ENCODE results near the gene GPRC5C.

The GPRC5C gene

DNA sequence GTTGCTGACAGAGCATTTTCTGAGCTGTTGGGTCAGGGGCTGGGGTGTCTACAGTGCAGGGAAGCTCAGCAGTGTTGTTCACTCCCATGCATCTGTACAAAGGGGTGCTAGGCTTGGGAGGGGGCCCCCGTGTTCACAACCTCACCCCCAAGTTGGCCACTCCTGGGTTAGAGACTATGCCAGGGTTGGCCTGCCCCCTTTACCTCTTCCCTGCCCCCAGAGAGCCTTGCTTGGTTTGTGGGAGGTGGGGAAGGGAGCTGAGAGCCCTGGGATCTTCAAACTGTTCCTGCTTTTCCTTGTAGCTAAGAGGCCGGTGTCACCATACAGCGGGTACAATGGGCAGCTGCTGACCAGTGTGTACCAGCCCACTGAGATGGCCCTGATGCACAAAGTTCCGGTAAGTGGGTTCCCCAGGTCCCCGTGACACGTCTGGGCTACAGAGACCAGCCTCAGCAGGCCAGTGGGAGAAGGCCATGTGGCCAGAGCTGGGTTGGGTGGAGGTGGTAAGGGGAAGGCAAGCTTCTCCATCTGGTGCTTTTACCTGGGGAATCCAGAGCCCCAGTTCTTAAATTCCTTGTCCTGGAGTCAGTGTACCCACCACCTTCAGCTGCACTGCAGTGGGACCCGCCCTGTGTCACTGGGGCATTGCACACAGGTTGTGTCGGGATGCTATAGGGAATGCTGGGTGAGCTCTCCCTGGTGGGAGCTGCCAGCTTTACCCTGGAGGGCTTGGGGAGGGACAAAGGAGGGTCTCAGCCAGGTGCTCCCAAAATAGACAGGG is 11.8 kb downstream of the GPRC5C start:
- Histone ChIP-seq H3K27me3 (ENCODE audit: insufficient read depth, poor library complexity, severe bottlenecking) (no peaks in the 10 kb centered on the region), H3K4me3 (replicated peaks; ENCODE audit: insufficient read depth, low read length) (no peak overlapping the region), H3K27ac (replicated peaks) (peak overlapping the region; percentile 86)
- TF ChIP-seq GABPA (IDR thresholded peaks at IDR 0.05; ENCODE audit: low read depth) (no peak), SPI1 (IDR thresholded peaks at IDR 0.05; ENCODE audit: borderline replicate concordance, low read depth) (no peak), POLR2AphosphoS5 (IDR thresholded peaks at IDR 0.05; ENCODE audit: low read depth) (no peak)
- TF ChIP-seq, protein P1, sequence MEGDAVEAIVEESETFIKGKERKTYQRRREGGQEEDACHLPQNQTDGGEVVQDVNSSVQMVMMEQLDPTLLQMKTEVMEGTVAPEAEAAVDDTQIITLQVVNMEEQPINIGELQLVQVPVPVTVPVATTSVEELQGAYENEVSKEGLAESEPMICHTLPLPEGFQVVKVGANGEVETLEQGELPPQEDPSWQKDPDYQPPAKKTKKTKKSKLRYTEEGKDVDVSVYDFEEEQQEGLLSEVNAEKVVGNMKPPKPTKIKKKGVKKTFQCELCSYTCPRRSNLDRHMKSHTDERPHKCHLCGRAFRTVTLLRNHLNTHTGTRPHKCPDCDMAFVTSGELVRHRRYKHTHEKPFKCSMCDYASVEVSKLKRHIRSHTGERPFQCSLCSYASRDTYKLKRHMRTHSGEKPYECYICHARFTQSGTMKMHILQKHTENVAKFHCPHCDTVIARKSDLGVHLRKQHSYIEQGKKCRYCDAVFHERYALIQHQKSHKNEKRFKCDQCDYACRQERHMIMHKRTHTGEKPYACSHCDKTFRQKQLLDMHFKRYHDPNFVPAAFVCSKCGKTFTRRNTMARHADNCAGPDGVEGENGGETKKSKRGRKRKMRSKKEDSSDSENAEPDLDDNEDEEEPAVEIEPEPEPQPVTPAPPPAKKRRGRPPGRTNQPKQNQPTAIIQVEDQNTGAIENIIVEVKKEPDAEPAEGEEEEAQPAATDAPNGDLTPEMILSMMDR (IDR thresholded peaks at IDR 0.05; ENCODE audit: insufficient read depth, low read length), result no peak
- TF ChIP-seq, protein P2, sequence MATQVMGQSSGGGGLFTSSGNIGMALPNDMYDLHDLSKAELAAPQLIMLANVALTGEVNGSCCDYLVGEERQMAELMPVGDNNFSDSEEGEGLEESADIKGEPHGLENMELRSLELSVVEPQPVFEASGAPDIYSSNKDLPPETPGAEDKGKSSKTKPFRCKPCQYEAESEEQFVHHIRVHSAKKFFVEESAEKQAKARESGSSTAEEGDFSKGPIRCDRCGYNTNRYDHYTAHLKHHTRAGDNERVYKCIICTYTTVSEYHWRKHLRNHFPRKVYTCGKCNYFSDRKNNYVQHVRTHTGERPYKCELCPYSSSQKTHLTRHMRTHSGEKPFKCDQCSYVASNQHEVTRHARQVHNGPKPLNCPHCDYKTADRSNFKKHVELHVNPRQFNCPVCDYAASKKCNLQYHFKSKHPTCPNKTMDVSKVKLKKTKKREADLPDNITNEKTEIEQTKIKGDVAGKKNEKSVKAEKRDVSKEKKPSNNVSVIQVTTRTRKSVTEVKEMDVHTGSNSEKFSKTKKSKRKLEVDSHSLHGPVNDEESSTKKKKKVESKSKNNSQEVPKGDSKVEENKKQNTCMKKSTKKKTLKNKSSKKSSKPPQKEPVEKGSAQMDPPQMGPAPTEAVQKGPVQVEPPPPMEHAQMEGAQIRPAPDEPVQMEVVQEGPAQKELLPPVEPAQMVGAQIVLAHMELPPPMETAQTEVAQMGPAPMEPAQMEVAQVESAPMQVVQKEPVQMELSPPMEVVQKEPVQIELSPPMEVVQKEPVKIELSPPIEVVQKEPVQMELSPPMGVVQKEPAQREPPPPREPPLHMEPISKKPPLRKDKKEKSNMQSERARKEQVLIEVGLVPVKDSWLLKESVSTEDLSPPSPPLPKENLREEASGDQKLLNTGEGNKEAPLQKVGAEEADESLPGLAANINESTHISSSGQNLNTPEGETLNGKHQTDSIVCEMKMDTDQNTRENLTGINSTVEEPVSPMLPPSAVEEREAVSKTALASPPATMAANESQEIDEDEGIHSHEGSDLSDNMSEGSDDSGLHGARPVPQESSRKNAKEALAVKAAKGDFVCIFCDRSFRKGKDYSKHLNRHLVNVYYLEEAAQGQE (IDR thresholded peaks at IDR 0.05; ENCODE audit: insufficient replicate concordance, low read depth), result no peak
- no peak for DNase-seq (ENCODE audit: low read depth in 1 of 2, low spot score in 1 of 2)

DNA sequence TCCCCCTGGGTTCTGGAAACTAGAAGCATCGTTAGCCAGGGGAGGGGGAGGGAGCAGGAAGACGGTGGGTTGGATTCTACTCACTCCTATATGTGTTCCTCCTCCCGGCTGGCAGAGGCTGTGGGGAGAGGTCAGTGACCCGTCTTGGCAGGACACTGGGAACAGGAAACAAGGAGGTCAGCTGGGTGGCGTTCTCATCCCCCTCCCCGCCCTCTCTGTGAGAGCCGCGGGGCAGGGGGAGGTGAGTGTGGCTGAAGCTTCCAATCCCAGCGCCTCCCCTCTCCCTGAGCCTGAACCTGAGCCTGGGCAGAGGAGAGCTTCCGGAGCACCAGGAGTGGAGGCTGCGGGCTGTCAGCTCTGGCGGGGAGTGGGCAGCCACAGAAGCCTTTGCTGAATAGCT is 12.5 kb downstream of the GPRC5C start:
- TF ChIP-seq POLR2AphosphoS5 (IDR thresholded peaks at IDR 0.05; ENCODE audit: low read depth) (no peak), GABPA (IDR thresholded peaks at IDR 0.05; ENCODE audit: low read depth) (no peak), SPI1 (IDR thresholded peaks at IDR 0.05; ENCODE audit: borderline replicate concordance, low read depth) (no peak)
- TF ChIP-seq, protein P2 (IDR thresholded peaks at IDR 0.05; ENCODE audit: insufficient replicate concordance, low read depth), result no peak
- TF ChIP-seq, protein P1 (IDR thresholded peaks at IDR 0.05; ENCODE audit: insufficient read depth, low read length), result no peak
- H3K4me3 ChIP-seq (replicated peaks; ENCODE audit: insufficient read depth, low read length), result no peak overlapping the region

DNA sequence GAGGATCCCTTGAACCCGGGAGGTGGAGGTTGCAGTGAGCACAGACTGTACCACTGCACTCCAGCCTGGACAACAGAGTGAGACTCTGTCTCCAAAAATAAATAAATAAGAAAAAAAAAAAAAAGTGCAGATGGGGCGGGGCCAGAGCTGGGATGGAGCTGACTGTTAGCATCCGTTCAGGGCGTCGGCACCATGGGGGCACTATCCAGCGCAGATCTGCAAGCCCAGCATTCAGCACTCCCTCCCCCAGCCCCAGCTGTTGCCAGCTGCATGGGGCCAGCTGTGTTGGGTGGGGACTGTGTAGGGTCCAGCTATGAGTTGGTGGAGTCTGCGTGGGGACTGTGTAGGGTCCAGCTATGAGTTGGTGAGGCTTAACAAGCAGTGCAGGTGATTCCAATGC is 13.3 kb downstream of the GPRC5C start:
- no peak for DNase-seq (ENCODE audit: low read depth in 1 of 2, low spot score in 1 of 2)
- no peak overlapping the region for H3K27ac ChIP-seq (replicated peaks)
- no peak overlapping the region for H3K4me3 ChIP-seq (replicated peaks; ENCODE audit: insufficient read depth, low read length)
- H3K27me3 ChIP-seq (ENCODE audit: insufficient read depth, poor library complexity, severe bottlenecking), result no peaks in the 10 kb centered on the region
- TF ChIP-seq, protein P2 (IDR thresholded peaks at IDR 0.05; ENCODE audit: insufficient replicate concordance, low read depth), result no peak
- TF ChIP-seq GABPA (IDR thresholded peaks at IDR 0.05; ENCODE audit: low read depth) (no peak), SPI1 (IDR thresholded peaks at IDR 0.05; ENCODE audit: borderline replicate concordance, low read depth) (no peak), POLR2AphosphoS5 (IDR thresholded peaks at IDR 0.05; ENCODE audit: low read depth) (no peak)
- TF ChIP-seq, protein P1 (IDR thresholded peaks at IDR 0.05; ENCODE audit: insufficient read depth, low read length), result no peak

More for the DNA sequence above, 12.5 kb downstream of the GPRC5C start:
- DNase-seq (ENCODE audit: low read depth in 1 of 2, low spot score in 1 of 2), result no peak
- no peak overlapping the region for H3K27ac ChIP-seq (replicated peaks)
- no peaks in the 10 kb centered on the region for H3K27me3 ChIP-seq (ENCODE audit: insufficient read depth, poor library complexity, severe bottlenecking)
